H1 (cell line): ENCODE results near the gene KIZ. TPM values are rescaled to one million over a fixed set of nuclear protein-coding genes. Genes with fewer than 3 reads are reported as not detected.

Source experiments
- CTCF ChIA-PET: fragments of 300-600 bp; sonication (Branson Sonifier 250); formaldehyde crosslinking; loops from one replicate; lab custom pipeline; 2021; ENCODE audit not compliant: partially characterized antibody; lab: Charles Lee
- POLR2A ChIA-PET: fragments of 300-600 bp; sonication (Branson Sonifier 250); formaldehyde crosslinking; loops from one replicate; lab custom pipeline; 2021; ENCODE audit warnings: inconsistent platforms; ENCODE audit not compliant: partially characterized antibody; lab: Charles Lee
- DNase-seq, 2 experiments: peaks; one replicate each; pipeline versions ENCODE4 v3.0.0 to v3.0.0-alpha.2; 2010 to 2022; ENCODE audit warnings: low spot score in 2 of 2, low read depth in 1 of 2, mixed read lengths in 1 of 2
- FAIRE-seq: peaks from 2 replicates; lab custom pipeline; 2011; peaks lifted over from hg19 to GRCh38; lab: Jason Lieb, UNC
- H2AFZ ChIP-seq: 2 replicates; pipeline ENCODE4 v1.8.1; 2012; ENCODE audit warnings: low read length, inconsistent platforms
- H2AK5ac ChIP-seq: 2 replicates; pipeline ENCODE4 v1.6.1; 2013; ENCODE audit warnings: low read depth, low read length
- H2BK120ac ChIP-seq: replicated peaks from 2 replicates; pipeline ENCODE3; 2013; ENCODE audit warnings: low read depth, low read length, inconsistent platforms
- H2BK12ac ChIP-seq: 2 replicates; pipeline ENCODE4 v1.6.1; 2013; ENCODE audit warnings: low read depth, low read length
- H2BK15ac ChIP-seq: 2 replicates; pipeline ENCODE4 v1.6.1; 2013; ENCODE audit warnings: low read length
- H2BK20ac ChIP-seq: 2 replicates; pipeline ENCODE4 v1.6.1; 2013; ENCODE audit warnings: low read length
- H2BK5ac ChIP-seq: 2 replicates; pipeline ENCODE4 v1.6.1; 2013; ENCODE audit warnings: low read depth, low read length
- H3K14ac ChIP-seq: 2 replicates; pipeline ENCODE4 v1.6.1; 2013; ENCODE audit warnings: inconsistent platforms; ENCODE audit not compliant: insufficient read length
- H3K18ac ChIP-seq: 2 replicates; pipeline ENCODE4 v1.6.1; 2013; ENCODE audit warnings: low read length; ENCODE audit errors: extremely low read depth
- H3K23ac ChIP-seq: 2 replicates; pipeline ENCODE4 v1.6.1; 2013; ENCODE audit warnings: inconsistent platforms; ENCODE audit not compliant: insufficient read length
- H3K23me2 ChIP-seq: 2 replicates; pipeline ENCODE4 v1.6.1; 2013; ENCODE audit warnings: low read depth, low read length
- H3K27ac ChIP-seq: 2 replicates; pipeline ENCODE4 v1.6.1; 2011; ENCODE audit warnings: low read depth, low read length, inconsistent platforms
- H3K27me3 ChIP-seq, 4 experiments: replicated peaks in 1 of 4; 1 replicate in 1 of 4; 2 replicates in 3 of 4; pipeline versions ENCODE4 v1.6.1 to v1.8.1; 2011 to 2013; ENCODE audit warnings: low read length in 3 of 4, mild to moderate bottlenecking in 3 of 4, inconsistent platforms in 2 of 4, mixed read lengths in 2 of 4, moderate library complexity in 1 of 4; ENCODE audit not compliant: control insufficient read depth in 3 of 4, insufficient read depth in 3 of 4; ENCODE audit errors: extremely low read depth in 1 of 4
- H3K36me3 ChIP-seq, 4 experiments: 2 replicates each; pipeline versions ENCODE4 v1.6.1 to v1.8.1; 2011 to 2013; ENCODE audit warnings: mild to moderate bottlenecking in 4 of 4, low read length in 3 of 4, moderate library complexity in 2 of 4, control low read depth in 1 of 4, inconsistent platforms in 1 of 4; ENCODE audit not compliant: insufficient read depth in 4 of 4, control insufficient read depth in 2 of 4
- H3K4ac ChIP-seq: replicated peaks from 2 replicates; pipeline ENCODE3; 2013; ENCODE audit warnings: low read length, low read depth, mixed read lengths, inconsistent platforms; ENCODE audit not compliant: insufficient read length
- H3K4me1 ChIP-seq, 4 experiments: replicated peaks in 1 of 4; 1 replicate in 1 of 4; 2 replicates in 3 of 4; pipeline versions ENCODE4 v1.6.1 to v1.8.1; 2011 to 2013; ENCODE audit warnings: low read length in 3 of 4, inconsistent platforms in 2 of 4, mixed read lengths in 1 of 4; ENCODE audit not compliant: insufficient read depth in 4 of 4, control insufficient read depth in 3 of 4
- H3K4me2 ChIP-seq, 2 experiments: 2 replicates each; pipeline versions ENCODE4 v1.6.1 to v1.8.1; 2011 to 2013; ENCODE audit warnings: low read depth in 2 of 2, low read length in 2 of 2, control low read depth in 1 of 2, inconsistent platforms in 1 of 2, mild to moderate bottlenecking in 1 of 2; ENCODE audit not compliant: insufficient read depth in 1 of 2
- H3K4me3 ChIP-seq, 4 experiments: fragments of 200-600, 300-600 bp in 1 of 4; sonication (generic), shearing (Covaris generic), sonication (Bioruptor Twin) in 1 of 4; 2 replicates each; pipeline versions ENCODE4 v1.5.1 to v1.8.1; 2011 to 2016; ENCODE audit warnings: low read length in 4 of 4, low read depth in 3 of 4, control low read depth in 2 of 4, inconsistent platforms in 2 of 4, mild to moderate bottlenecking in 2 of 4, mixed read lengths in 1 of 4, moderate library complexity in 1 of 4; ENCODE audit not compliant: insufficient read depth in 2 of 4; ENCODE audit errors: extremely low read depth in 1 of 4
- H3K56ac ChIP-seq: replicated peaks from 2 replicates; pipeline ENCODE3; 2013; ENCODE audit warnings: low read depth, mild to moderate bottlenecking, mixed read lengths, low read length, inconsistent platforms; ENCODE audit not compliant: insufficient read length
- H3K79me1 ChIP-seq: 2 replicates; pipeline ENCODE4 v1.6.1; 2013; ENCODE audit warnings: low read depth, low read length, control low read depth
- H3K79me2 ChIP-seq, 2 experiments: 2 replicates each; pipeline versions ENCODE4 v1.6.1 to v1.8.1; 2012 to 2013; ENCODE audit warnings: low read length in 2 of 2, mild to moderate bottlenecking in 2 of 2, inconsistent platforms in 1 of 2; ENCODE audit not compliant: insufficient read depth in 2 of 2, control insufficient read depth in 1 of 2
- H3K9ac ChIP-seq, 4 experiments: replicated peaks in 1 of 4; 1 replicate in 1 of 4; 2 replicates in 3 of 4; pipeline versions ENCODE4 v1.6.1 to v1.8.1; 2011 to 2013; ENCODE audit warnings: low read depth in 3 of 4, low read length in 3 of 4, control low read depth in 2 of 4, mild to moderate bottlenecking in 2 of 4, moderate library complexity in 2 of 4, inconsistent platforms in 1 of 4; ENCODE audit errors: extremely low read depth in 1 of 4
- H3K9me3 ChIP-seq, 2 experiments: 2 replicates each; pipeline versions ENCODE4 v1.6.1 to v1.8.1; 2012 to 2013; ENCODE audit warnings: mild to moderate bottlenecking in 2 of 2, moderate library complexity in 2 of 2, control low read depth in 1 of 2, inconsistent platforms in 1 of 2, low read depth in 1 of 2, low read length in 1 of 2, mixed read lengths in 1 of 2; ENCODE audit not compliant: insufficient read depth in 2 of 2
- H4K20me1 ChIP-seq, 2 experiments: replicated peaks in 1 of 2; 2 replicates each; pipeline versions ENCODE3 to v1.8.1; 2011 to 2013; ENCODE audit warnings: inconsistent platforms in 2 of 2, low read length in 2 of 2, mild to moderate bottlenecking in 1 of 2; ENCODE audit not compliant: insufficient read depth in 2 of 2, control insufficient read depth in 1 of 2
- H4K5ac ChIP-seq: 2 replicates; pipeline ENCODE4 v1.6.1; 2013; ENCODE audit warnings: low read length, low read depth, mixed read lengths, inconsistent platforms; ENCODE audit not compliant: insufficient read length
- H4K8ac ChIP-seq: 2 replicates; pipeline ENCODE4 v1.8.0; 2013; ENCODE audit warnings: mild to moderate bottlenecking, moderate library complexity, low read length, inconsistent platforms; ENCODE audit not compliant: insufficient read depth; ENCODE audit errors: extremely low read depth
- H4K91ac ChIP-seq: replicated peaks from 2 replicates; pipeline ENCODE3; 2013; ENCODE audit warnings: low read length, mixed read lengths, inconsistent platforms; ENCODE audit not compliant: insufficient read length
- ATF2 ChIP-seq: IDR thresholded peaks from 2 replicates; pipeline ENCODE4 v1.6.1; 2012; ENCODE audit warnings: low read length, inconsistent platforms
- BRCA1 ChIP-seq: IDR thresholded peaks from 2 replicates; pipeline ENCODE4 v1.6.1; 2012; ENCODE audit warnings: low read depth, low read length, improper control_type of control experiment
- GTF2F1 ChIP-seq: IDR thresholded peaks from 2 replicates; pipeline ENCODE4 v1.6.1; 2012; ENCODE audit warnings: low read depth, low read length, improper control_type of control experiment, borderline replicate concordance
- JUN ChIP-seq: IDR thresholded peaks from 2 replicates; pipeline ENCODE4 v1.6.1; 2011; ENCODE audit warnings: low read depth, mild to moderate bottlenecking, improper control_type of control experiment, low read length
- NANOG ChIP-seq: IDR thresholded peaks from 2 replicates; pipeline ENCODE4 v1.6.1; 2011; ENCODE audit warnings: low read length, low read depth, mild to moderate bottlenecking, inconsistent platforms; ENCODE audit not compliant: insufficient read depth, poor library complexity, severe bottlenecking
- TAF1 ChIP-seq: IDR thresholded peaks from 2 replicates; pipeline ENCODE4 v1.6.1; 2011; ENCODE audit warnings: mild to moderate bottlenecking, low read depth, low read length
- TAF7 ChIP-seq: optimal IDR thresholded peaks from 2 replicates; pipeline ENCODE3; 2011; ENCODE audit warnings: low read depth, mild to moderate bottlenecking, inconsistent platforms, low read length, moderate library complexity, borderline replicate concordance
- WGBS, 2 experiments: shearing (Covaris generic) in 1 of 2; methylation state at CpG; one replicate each; pipeline versions ENCODE4 v1.1.6 to v1.1.7; 2013 to 2015; ENCODE audit warnings: low lambda C conversion rate in 2 of 2, mixed read lengths in 2 of 2, inconsistent platforms in 1 of 2, low coverage in 1 of 2, missing lambda C conversion rate in 1 of 2; ENCODE audit not compliant: insufficient replicate concordance in 2 of 2, insufficient coverage in 1 of 2, insufficient read length in 1 of 2; ENCODE audit errors: extremely low coverage in 1 of 2, missing lambda C conversion rate in 1 of 2; 5-methylcytosine and 5-hydroxymethylcytosine counted together
- polyA plus RNA-seq, 7 experiments: library from polyadenylated mRNA; depleted of rRNA in 3 of 7; stranded (reverse) in 5 of 7; unstranded in 2 of 7; fragments of >200 nt in 5 of 7; fragments of 200-250 nt in 2 of 7; gene quantifications; 1 replicate in 5 of 7; 2 replicates in 1 of 7; 4 replicates in 1 of 7; pipeline versions ENCODE4 v1.2.1 to v1.2.3, GENCODE V29; 2011 to 2013; ENCODE audit warnings: missing spikeins in 2 of 7, mixed read lengths in 2 of 7
- total RNA-seq: library from RNA; stranded (reverse); fragmentation: NEBNext Ultra II Directional; extraction: Animal tissue kit (Norgen Biotek cat#: 25700); gene quantifications from 2 replicates; pipeline ENCODE4 v1.2.1, GENCODE V29; 2021

The KIZ gene
- total and polyA plus RNA-seq, 2 of the 8 experiments (the other 6 are each of a cell fraction or from before 2014, with no cell fraction given) = 13.0 to 51.7 TPM

GRCh38 chr20:21269772-21270171, 143.9 kb downstream of the KIZ start:
- no peak overlapping the region for H4K8ac ChIP-seq
- no peak overlapping the region for H2AK5ac ChIP-seq
- DNase-seq (no peak), FAIRE-seq (no peak)
- no peaks in the 10 kb centered on the region for H3K79me1 ChIP-seq
- no peak overlapping the region for H2BK120ac ChIP-seq
- H3K23me2 ChIP-seq = no peaks in the 10 kb centered on the region
- WGBS, 2 experiments = 84% methylated on average over 2 of the region's 2 CpGs; no CpG with 5 or more reads in 1 of the 2 experiments
- H2BK15ac ChIP-seq = no peak overlapping the region
- H4K5ac ChIP-seq = no peak overlapping the region
- H3K56ac ChIP-seq = no peak overlapping the region
- no peak overlapping the region for H2AFZ ChIP-seq
- no peak overlapping the region for H2BK5ac ChIP-seq
- H2BK20ac ChIP-seq = no peak overlapping the region
- CTCF ChIA-PET = interaction anchor here (1.5 kb wide), 1 partner anchor 34 kb away, joined by 6 read pairs; no protein-coding TSS in a partner anchor
- no peak overlapping the region for H3K9ac ChIP-seq
- no peak overlapping the region for H3K4me2 ChIP-seq
- H3K4me3 ChIP-seq = no peak overlapping the region
- no peak overlapping the region for H2BK12ac ChIP-seq
- H3K4ac ChIP-seq = no peak overlapping the region
- H3K27me3 ChIP-seq = no peaks in the 10 kb centered on the region
- H3K18ac ChIP-seq = no peak overlapping the region
- H3K4me1 ChIP-seq = no peaks in the 10 kb centered on the region; a peak in 1 of 7 replicates
- H3K79me2 ChIP-seq = no peaks in the 10 kb centered on the region
- H4K20me1 ChIP-seq = no peaks in the 10 kb centered on the region
- H3K23ac ChIP-seq = no peak overlapping the region
- no peak overlapping the region for H3K14ac ChIP-seq
- POLR2A ChIA-PET = no interaction called here
- H3K36me3 ChIP-seq = no peaks in the 10 kb centered on the region
- no peak overlapping the region for H3K27ac ChIP-seq
- no peak for TF ChIP-seq JUN
- no peak for TF ChIP-seq BRCA1
- no peak for TF ChIP-seq ATF2
- TF ChIP-seq TAF1 = no peak
- TF ChIP-seq TAF7 = no peak
- no peak for TF ChIP-seq NANOG
- TF ChIP-seq GTF2F1 = no peak
- H3K9me3 ChIP-seq = peaks cover 8 to 11% of the 10 kb centered on the region in 2 experiments; a peak in 2 of 4 replicates
- H4K91ac ChIP-seq = no peak overlapping the region
